ENCODE data around the gene PATZ1. TPM values are rescaled to one million over a fixed set of nuclear protein-coding genes. Genes with fewer than 3 reads are reported as not detected.

PATZ1 gene
- total RNA-seq, 2 experiments from 2014 or later, result 49.2 to 53.4 TPM

DNA sequence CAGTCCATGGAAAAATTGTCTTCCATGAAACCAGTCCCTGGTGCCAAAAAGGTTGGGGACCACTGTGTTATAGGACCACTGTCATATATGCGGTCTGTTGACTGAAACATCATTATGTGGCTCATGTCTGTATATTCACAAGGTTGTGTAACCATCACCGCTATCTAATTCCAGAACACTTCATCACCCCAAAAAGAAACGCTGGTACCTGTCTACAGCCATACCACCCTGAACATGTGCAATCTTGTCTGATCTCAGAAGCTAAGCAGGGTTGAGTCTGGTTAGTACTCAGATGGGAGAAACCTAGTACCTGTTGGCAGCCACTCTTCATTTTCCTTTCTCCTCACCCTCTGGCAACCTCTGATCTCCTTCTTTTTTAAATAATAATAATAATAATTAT, 41.0 kb downstream of the PATZ1 start:
- Histone ChIP-seq H3K79me2 (ENCODE audit: insufficient read depth, low read depth, low read length) (no peaks in the 10 kb centered on the region), H3K9me2 (ENCODE audit: insufficient read depth, low read length) (no peaks in the 10 kb centered on the region), H3K4me3 (ENCODE audit: low read depth, low read length, poor library complexity, severe bottlenecking) (no peak overlapping the region), H3K27ac (ENCODE audit: low read depth, low read length, poor library complexity, severe bottlenecking) (no peak overlapping the region), H3K36me3 (ENCODE audit: insufficient read depth, low read length) (no peaks in the 10 kb centered on the region; the same call in 1 of the 2 replicates), H2AFZ (ENCODE audit: low read length) (no peak overlapping the region), H3K4me1 (ENCODE audit: insufficient read depth, low read length, poor library complexity, severe bottlenecking) (peaks cover 30% of the 10 kb centered on the region), H3K9me3 (ENCODE audit: low read length) (no peaks in the 10 kb centered on the region), H3K4me2 (ENCODE audit: low read length) (no peak overlapping the region), H4K20me1 (ENCODE audit: insufficient read depth, low read length) (no peaks in the 10 kb centered on the region)
- TF ChIP-seq, protein P1, sequence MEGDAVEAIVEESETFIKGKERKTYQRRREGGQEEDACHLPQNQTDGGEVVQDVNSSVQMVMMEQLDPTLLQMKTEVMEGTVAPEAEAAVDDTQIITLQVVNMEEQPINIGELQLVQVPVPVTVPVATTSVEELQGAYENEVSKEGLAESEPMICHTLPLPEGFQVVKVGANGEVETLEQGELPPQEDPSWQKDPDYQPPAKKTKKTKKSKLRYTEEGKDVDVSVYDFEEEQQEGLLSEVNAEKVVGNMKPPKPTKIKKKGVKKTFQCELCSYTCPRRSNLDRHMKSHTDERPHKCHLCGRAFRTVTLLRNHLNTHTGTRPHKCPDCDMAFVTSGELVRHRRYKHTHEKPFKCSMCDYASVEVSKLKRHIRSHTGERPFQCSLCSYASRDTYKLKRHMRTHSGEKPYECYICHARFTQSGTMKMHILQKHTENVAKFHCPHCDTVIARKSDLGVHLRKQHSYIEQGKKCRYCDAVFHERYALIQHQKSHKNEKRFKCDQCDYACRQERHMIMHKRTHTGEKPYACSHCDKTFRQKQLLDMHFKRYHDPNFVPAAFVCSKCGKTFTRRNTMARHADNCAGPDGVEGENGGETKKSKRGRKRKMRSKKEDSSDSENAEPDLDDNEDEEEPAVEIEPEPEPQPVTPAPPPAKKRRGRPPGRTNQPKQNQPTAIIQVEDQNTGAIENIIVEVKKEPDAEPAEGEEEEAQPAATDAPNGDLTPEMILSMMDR (conservative IDR thresholded peaks at IDR 0.05; ENCODE audit: low read length), result no peak
- no peak for TF ChIP-seq EZH2phosphoT487 (IDR thresholded peaks at IDR 0.05; ENCODE audit: borderline replicate concordance, low read depth, low read length)
- POLR2A ChIA-PET, result interaction anchor here (1.4 kb wide), 1 partner anchor 17 kb away, joined by 3 read pairs; no protein-coding TSS in a partner anchor
- CTCF ChIA-PET (ENCODE audit: unreplicated experiment), result interaction anchor here (0.6 kb wide), 1 partner anchor 177 kb away, joined by 3 read pairs; no protein-coding TSS in a partner anchor
- no TSS peak for BruUV-seq (replicated peaks)
- no peak for DNase-seq (ENCODE audit: low spot score)
- intact Hi-C loops (cut with micrococcal nuclease; ENCODE audit: unreplicated experiment), result no loop called here

DNA sequence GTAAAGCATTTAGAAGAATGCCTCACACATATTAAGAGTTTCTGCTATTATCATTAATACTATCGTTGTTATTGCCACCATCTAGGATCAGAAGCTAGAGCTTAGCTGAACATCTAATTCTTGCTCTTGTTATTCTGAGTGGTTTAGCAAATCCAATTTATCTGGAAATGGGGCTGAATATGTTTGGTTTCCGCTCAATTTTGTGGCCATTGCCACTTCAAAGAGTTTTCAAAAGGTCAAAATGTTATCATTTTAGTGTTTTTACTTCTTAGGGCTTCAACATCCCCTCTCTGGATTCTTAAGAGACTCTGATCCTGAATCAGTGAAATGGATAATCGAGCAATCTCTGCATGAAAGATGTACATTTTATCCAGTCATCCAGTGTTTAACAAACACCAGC, 43.6 kb downstream of the PATZ1 start:
- Histone ChIP-seq H3K4me3 (ENCODE audit: low read depth, low read length, poor library complexity, severe bottlenecking) (no peak overlapping the region), H3K9me2 (ENCODE audit: insufficient read depth, low read length) (no peaks in the 10 kb centered on the region), H3K27ac (ENCODE audit: low read depth, low read length, poor library complexity, severe bottlenecking) (no peak overlapping the region), H2AFZ (ENCODE audit: low read length) (no peak overlapping the region), H3K9me3 (ENCODE audit: low read length) (no peaks in the 10 kb centered on the region), H4K20me1 (ENCODE audit: insufficient read depth, low read length) (no peaks in the 10 kb centered on the region), H3K4me1 (ENCODE audit: insufficient read depth, low read length, poor library complexity, severe bottlenecking) (peaks cover 17% of the 10 kb centered on the region), H3K4me2 (ENCODE audit: low read length) (no peak overlapping the region), H3K79me2 (ENCODE audit: insufficient read depth, low read depth, low read length) (no peaks in the 10 kb centered on the region), H3K36me3 (ENCODE audit: insufficient read depth, low read length) (no peaks in the 10 kb centered on the region)
- CTCF ChIA-PET (ENCODE audit: unreplicated experiment), result no interaction called here
- no TSS peak for BruUV-seq (replicated peaks)
- DNase-seq (ENCODE audit: low spot score), result no peak
- intact Hi-C loops (cut with micrococcal nuclease; ENCODE audit: unreplicated experiment), result no loop called here
- POLR2A ChIA-PET, result interaction anchor here (3.1 kb wide), 1 partner anchor 13 kb away, joined by 18 read pairs; the partner anchor contains the start of gene PIK3IP1
- TF ChIP-seq, protein P1 (conservative IDR thresholded peaks at IDR 0.05; ENCODE audit: low read length), result no peak

DNA sequence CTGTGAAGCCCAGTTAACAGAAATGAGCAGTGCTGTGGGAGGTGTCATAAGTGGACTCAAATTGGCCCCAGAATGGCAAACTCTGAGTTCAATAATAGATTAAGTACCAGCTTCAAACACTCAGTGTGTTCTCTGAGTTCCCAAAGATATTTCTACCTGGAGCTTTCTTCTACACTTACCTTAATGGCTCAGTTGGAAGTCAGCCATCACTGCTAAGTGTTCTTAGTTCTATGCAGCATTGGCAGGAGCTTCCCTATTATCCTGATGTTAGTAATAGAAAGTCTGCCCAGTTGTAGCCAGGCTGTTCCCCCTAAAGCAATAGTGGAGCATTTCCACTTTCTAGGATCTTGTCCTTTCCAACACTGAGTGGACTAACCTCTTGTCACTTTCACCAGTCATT, 44.1 kb downstream of the PATZ1 start:
- ChIA-PET CTCF (ENCODE audit: unreplicated experiment) (no interaction called here), POLR2A (interaction anchor here (0.8 to 3.1 kb wide), 2 partner anchors 12 to 24 kb away, joined by 3 to 18 read pairs; partner anchors contain the start of gene PIK3IP1)
- TF ChIP-seq, protein P1 (conservative IDR thresholded peaks at IDR 0.05; ENCODE audit: low read length), result no peak
- TF ChIP-seq EZH2phosphoT487 (IDR thresholded peaks at IDR 0.05; ENCODE audit: borderline replicate concordance, low read depth, low read length), result no peak
- Histone ChIP-seq H4K20me1 (ENCODE audit: insufficient read depth, low read length) (no peaks in the 10 kb centered on the region), H3K79me2 (ENCODE audit: insufficient read depth, low read depth, low read length) (no peaks in the 10 kb centered on the region), H3K9me2 (ENCODE audit: insufficient read depth, low read length) (no peaks in the 10 kb centered on the region), H3K9me3 (ENCODE audit: low read length) (no peaks in the 10 kb centered on the region), H2AFZ (ENCODE audit: low read length) (no peak overlapping the region), H3K36me3 (ENCODE audit: insufficient read depth, low read length) (no peaks in the 10 kb centered on the region), H3K4me1 (ENCODE audit: insufficient read depth, low read length, poor library complexity, severe bottlenecking) (peaks cover 11% of the 10 kb centered on the region), H3K4me3 (ENCODE audit: low read depth, low read length, poor library complexity, severe bottlenecking) (no peak overlapping the region), H3K4me2 (ENCODE audit: low read length) (no peak overlapping the region), H3K27ac (ENCODE audit: low read depth, low read length, poor library complexity, severe bottlenecking) (no peak overlapping the region)
- intact Hi-C loops (cut with micrococcal nuclease; ENCODE audit: unreplicated experiment), result no loop called here
- BruUV-seq (replicated peaks), result no TSS peak
- DNase-seq (ENCODE audit: low spot score), result no peak

Measured in OCI-LY7 (cell line).